GM12878 (cell line): ENCODE results near the gene NUDCD2. TPM values are rescaled to one million over a fixed set of nuclear protein-coding genes. Genes with fewer than 3 reads are reported as not detected.

Experiments used
- ATAC-seq: fragments of 200-7000 bp; cut with Tn5 transposase; 3 replicates; pipeline ENCODE4 v1.9.1; 2020; ENCODE audit warnings: mild to moderate bottlenecking, moderate library complexity
- BruUV-seq: library from RNA; stranded (reverse); fragments of 400-500 nt; replicated peaks from 2 replicates; lab custom pipeline; 2021; lab: Mats Ljungman, UMichigan
- CTCF ChIA-PET: fragments of 300-600 bp; sonication (Branson Sonifier 250); formaldehyde crosslinking; extraction: SDS; loops from one replicate; lab custom pipeline; 2021; ENCODE audit warnings: inconsistent platforms; lab: Yijun Ruan, JAX
- POLR2A ChIA-PET: fragments of 350-600 bp; formaldehyde crosslinking; extraction: SDS; loops from one replicate; lab custom pipeline; 2021; ENCODE audit warnings: inconsistent platforms; lab: Charles Lee
- RAD21 ChIA-PET: fragments of 300-600 bp; sonication (Branson Sonifier 250); formaldehyde crosslinking; loops from one replicate; lab custom pipeline; 2023; ENCODE audit warnings: antibody characterized with exemption; ENCODE audit not compliant: unreplicated experiment; lab: Charles Lee
- SMC1A ChIA-PET: fragments of 300-600 bp; sonication (Branson Sonifier 250); formaldehyde crosslinking; loops from one replicate; lab custom pipeline; 2023; ENCODE audit not compliant: unreplicated experiment, uncharacterized antibody; lab: Charles Lee
- DNase-seq: peaks from one replicate; pipeline ENCODE4 v3.0.0-alpha.2; 2011; ENCODE audit warnings: low read depth, low spot score
- FAIRE-seq: peaks from 3 replicates; lab custom pipeline; 2011; peaks lifted over from hg19 to GRCh38; lab: Jason Lieb, UNC
- H2AFZ ChIP-seq: 2 replicates; pipeline ENCODE4 v1.6.0; 2011; ENCODE audit warnings: low read depth, low read length, control low read depth; ENCODE audit not compliant: control insufficient read depth
- H3K27ac ChIP-seq: 2 replicates; pipeline ENCODE4 v1.5.1; 2011; ENCODE audit warnings: control low read depth; ENCODE audit not compliant: control insufficient read depth, insufficient read depth
- H3K27me3 ChIP-seq, 2 experiments: replicated peaks in 1 of 2; 2 replicates each; pipeline versions ENCODE4 v1.6.0 to v1.6.1; 2011; ENCODE audit warnings: low read length in 1 of 2; ENCODE audit not compliant: control insufficient read depth in 2 of 2, insufficient read depth in 2 of 2
- H3K36me3 ChIP-seq, 2 experiments: 2 replicates each; pipeline ENCODE4 v1.5.1; 2011; ENCODE audit warnings: low read length in 1 of 2; ENCODE audit not compliant: control insufficient read depth in 2 of 2, insufficient read depth in 2 of 2
- H3K4me1 ChIP-seq: 2 replicates; pipeline ENCODE4 v1.6.1; 2011; ENCODE audit warnings: mild to moderate bottlenecking, low read length, moderate library complexity, mixed read lengths; ENCODE audit not compliant: control insufficient read depth, insufficient read depth
- H3K4me2 ChIP-seq: 2 replicates; pipeline ENCODE4 v1.6.0; 2011; ENCODE audit warnings: control low read depth; ENCODE audit not compliant: control insufficient read depth, insufficient read depth
- H3K4me3 ChIP-seq: fragments of 200-600 bp; sonication (generic); 2 replicates; pipeline ENCODE4 v1.5.1; 2016
- H3K79me2 ChIP-seq: 2 replicates; pipeline ENCODE4 v1.6.0; 2011; ENCODE audit warnings: low read length; ENCODE audit not compliant: control insufficient read depth, insufficient read depth
- H3K9ac ChIP-seq: 2 replicates; pipeline ENCODE4 v1.8.0; 2011; ENCODE audit warnings: low read length, control low read depth, mixed read lengths; ENCODE audit not compliant: control insufficient read depth, insufficient read depth
- H3K9me3 ChIP-seq: replicated peaks from 3 replicates; pipeline ENCODE4 v1.5.1; 2011; ENCODE audit warnings: mild to moderate bottlenecking, low read length; ENCODE audit not compliant: control insufficient read depth, insufficient read depth
- H4K20me1 ChIP-seq: 2 replicates; pipeline ENCODE4 v1.6.0; 2011; ENCODE audit not compliant: control insufficient read depth, insufficient read depth
- BRCA1 ChIP-seq: IDR thresholded peaks from 2 replicates; pipeline ENCODE4 v1.6.1; 2011; ENCODE audit warnings: low read depth, low read length, improper control_type of control experiment
- KLF5 ChIP-seq: fragments of 450-650 bp; IDR thresholded peaks from 2 replicates; pipeline ENCODE4 v1.6.1; 2014; ENCODE audit warnings: mild to moderate bottlenecking; ENCODE audit not compliant: partially characterized antibody
- LARP7 ChIP-seq: fragments of 450-650 bp; IDR thresholded peaks from 2 replicates; pipeline ENCODE4 v1.6.1; 2017; ENCODE audit warnings: mild to moderate bottlenecking
- MEF2A ChIP-seq: IDR thresholded peaks from 2 replicates; pipeline ENCODE4 v1.6.1; 2011; ENCODE audit warnings: low read depth, mild to moderate bottlenecking, low read length, moderate library complexity; ENCODE audit not compliant: insufficient read depth
- MYC ChIP-seq: IDR thresholded peaks from 2 replicates; pipeline ENCODE4 v1.6.1; 2011; ENCODE audit warnings: mild to moderate bottlenecking, low read length, moderate library complexity, inconsistent platforms; ENCODE audit not compliant: insufficient read depth, insufficient replicate concordance, insufficient read length, severe bottlenecking
- NRF1 ChIP-seq: conservative IDR thresholded peaks from 2 replicates; pipeline ENCODE4 v1.6.1; 2011; ENCODE audit warnings: mild to moderate bottlenecking, low read depth, low read length, improper control_type of control experiment
- POLR2AphosphoS5 ChIP-seq: IDR thresholded peaks from 2 replicates; pipeline ENCODE4 v1.6.1; 2011; ENCODE audit warnings: mild to moderate bottlenecking, low read length, inconsistent platforms
- PRDM15 ChIP-seq: fragments of 450-650 bp; formaldehyde crosslinking; IDR thresholded peaks from 2 replicates; pipeline ENCODE4 v1.4.0; 2020; ENCODE audit warnings: mild to moderate bottlenecking, moderate library complexity
- STAT1 ChIP-seq: fragments of 450-650 bp; conservative IDR thresholded peaks from 2 replicates; pipeline ENCODE4 v1.6.1; 2014; ENCODE audit warnings: antibody characterized with exemption, mild to moderate bottlenecking
- SUZ12 ChIP-seq: fragments of 200-600 bp; sonication (generic); IDR thresholded peaks from one replicate; pipeline ENCODE4 v1.6.1; 2018; ENCODE audit warnings: antibody characterized with exemption, mild to moderate bottlenecking; ENCODE audit not compliant: unreplicated experiment
- USF1 ChIP-seq: IDR thresholded peaks from 2 replicates; pipeline ENCODE4 v1.6.1; 2011; ENCODE audit warnings: borderline replicate concordance, low read depth, mild to moderate bottlenecking, moderate library complexity, mixed read lengths, low read length; ENCODE audit not compliant: insufficient read depth; ENCODE audit errors: extremely low read length
- ZNF217 ChIP-seq: fragments of 450-650 bp; IDR thresholded peaks from 2 replicates; pipeline ENCODE4 v1.6.1; 2017; ENCODE audit warnings: antibody characterized with exemption, mild to moderate bottlenecking
- ZNF687 ChIP-seq: fragments of 450-650 bp; IDR thresholded peaks from 2 replicates; pipeline ENCODE4 v1.6.1; 2017; ENCODE audit warnings: mild to moderate bottlenecking, moderate library complexity
- ZSCAN29 ChIP-seq: fragments of 450-650 bp; IDR thresholded peaks from 2 replicates; pipeline ENCODE4 v1.6.1; 2017; ENCODE audit warnings: mild to moderate bottlenecking, moderate library complexity
- in situ Hi-C: fragments of 300-500 bp; cut with MboI; formaldehyde crosslinking; loops from 9 replicates; pipeline ENCODE4 v1.14.3; 2018; ENCODE audit warnings: mixed read lengths
- intact Hi-C: fragments of 100-400 bp; cut with micrococcal nuclease; formaldehyde crosslinking; loops from one replicate; pipeline ENCODE4 v1.14.2; 2022; ENCODE audit not compliant: unreplicated experiment
- polyA plus RNA-seq, 11 experiments: library from polyadenylated mRNA; depleted of rRNA in 4 of 11; unstranded in 6 of 11; stranded (reverse) in 5 of 11; fragments of >200 nt; fragmentation: Nextera tagmentation in 4 of 11; fragmentation: Illumina TruSeq in 1 of 11; extraction: Ambion mirVana in 4 of 11; extraction: Trizol in 1 of 11; gene quantifications; 1 replicate in 1 of 11; 2 replicates in 10 of 11; pipeline versions ENCODE4 v1.2.1 to v1.2.3, GENCODE V29; 2011 to 2016; ENCODE audit warnings: inconsistent platforms in 2 of 11, missing spikeins in 2 of 11, low read depth in 1 of 11
- total RNA-seq, 4 experiments: library from RNA; depleted of rRNA in 3 of 4; stranded (reverse); fragments of >200 nt in 3 of 4; fragmentation: Illumina TruSeq in 1 of 4; extraction: Trizol in 1 of 4; gene quantifications; 2 replicates each; pipeline versions ENCODE4 v1.2.1 to v1.2.3, GENCODE V29; 2013 to 2021

The NUDCD2 gene
- total and polyA plus RNA-seq, 10 of the 15 experiments (the other 5 are each of a cell fraction or from before 2014, with no cell fraction given): 9.1 to 133 (median 24.6) TPM

GRCh38 chr5:163451489-163451888, 8.4 kb downstream of the NUDCD2 start (continued):
- no peak for TF ChIP-seq POLR2AphosphoS5
- no peak for TF ChIP-seq ZNF217
- TF ChIP-seq LARP7: no peak
- no peak for TF ChIP-seq MYC
- no peak for TF ChIP-seq ZSCAN29
- TF ChIP-seq NRF1: no peak
- TF ChIP-seq SUZ12: no peak
- no peak for TF ChIP-seq STAT1

GRCh38 chr5:163448491-163448890, 11.4 kb downstream of the NUDCD2 start:
- POLR2A ChIA-PET: interaction anchor here (1.0 to 2.0 kb wide), 3 partner anchors 9 to 12 kb away, joined by 6 to 10 read pairs (median 6); partner anchors contain the start of genes CCNG1, HMMR and NUDCD2
- no peaks in the 10 kb centered on the region; the same call in 2 of the 3 replicates for H3K9me3 ChIP-seq
- in situ Hi-C loops: no loop called here
- no peak for FAIRE-seq
- no peak overlapping the region for H3K9ac ChIP-seq
- H3K4me3 ChIP-seq: no peak overlapping the region
- H3K4me1 ChIP-seq: no peaks in the 10 kb centered on the region
- CTCF ChIA-PET: interaction anchor here (1.5 kb wide), 1 partner anchor 10 kb away, joined by 7 read pairs; no protein-coding TSS in a partner anchor
- intact Hi-C loops: no loop called here
- BruUV-seq: no TSS peak
- H3K27ac ChIP-seq: no peak overlapping the region
- SMC1A ChIA-PET: interaction anchor here (3.1 kb wide), 1 partner anchor 11 kb away, joined by 15 read pairs; the partner anchor contains the start of genes HMMR and NUDCD2
- no peaks in the 10 kb centered on the region; the same call in 1 of the 2 replicates for H3K79me2 ChIP-seq
- no peak overlapping the region for H3K4me2 ChIP-seq
- RAD21 ChIA-PET: no interaction called here
- peaks cover 0 to 26% of the 10 kb centered on the region in 2 experiments; a peak in 3 of 4 replicates for H3K36me3 ChIP-seq
- H3K27me3 ChIP-seq: no peaks in the 10 kb centered on the region
- DNase-seq: no peak
- no peak overlapping the region for H2AFZ ChIP-seq
- no peak for ATAC-seq
- H4K20me1 ChIP-seq: no peaks in the 10 kb centered on the region
- TF ChIP-seq MEF2A (no peak), USF1 (no peak), PRDM15 (CRISPR knock-in tag) (no peak), BRCA1 (no peak), KLF5 (no peak), ZNF687 (no peak)
